Measurements from ENCODE around the gene AKAP13. TPM values are rescaled to one million over a fixed set of nuclear protein-coding genes. Genes with fewer than 3 reads are reported as not detected.
"Not testable (repeated sequence)": the region's sequence is repeated elsewhere in the genome, so short reads cannot be mapped to it uniquely, and the experiment has no call there.

AKAP13 gene
- total RNA-seq, 1 donor from 2014 or later: 112 TPM

- DNase-seq (ENCODE audit: extremely low read depth, low read depth, low spot score): no peak
These were observed 203.0 kb downstream of the AKAP13 start for GRCh38 chr15:85583442-85583841.

GRCh38 chr15:85583923-85584390, 203.6 kb downstream of the AKAP13 start:
- no peak for DNase-seq (ENCODE audit: extremely low read depth, low read depth, low spot score)

- no peak for DNase-seq (ENCODE audit: extremely low read depth, low read depth, low spot score)
These were observed 204.5 kb downstream of the AKAP13 start for GRCh38 chr15:85584872-85585271.

- not testable (repeated sequence) for DNase-seq (ENCODE audit: extremely low read depth, low read depth, low spot score)
These were observed 205.8 kb downstream of the AKAP13 start for GRCh38 chr15:85586196-85586595.

- no peak for DNase-seq (ENCODE audit: extremely low read depth, low read depth, low spot score)
These were observed 207.5 kb downstream of the AKAP13 start for GRCh38 chr15:85587707-85588411.

- DNase-seq (ENCODE audit: extremely low read depth, low read depth, low spot score): no peak
These were observed 208.3 kb downstream of the AKAP13 start for GRCh38 chr15:85588677-85589076.

- no peak for DNase-seq (ENCODE audit: extremely low read depth, low read depth, low spot score)
These were observed 209.4 kb downstream of the AKAP13 start for GRCh38 chr15:85589851-85590250.

GRCh38 chr15:85591622-85592021, 211.2 kb downstream of the AKAP13 start:
- DNase-seq (ENCODE audit: extremely low read depth, low read depth, low spot score): no peak

- no peak for DNase-seq (ENCODE audit: extremely low read depth, low read depth, low spot score)
These were observed 211.7 kb downstream of the AKAP13 start for GRCh38 chr15:85592148-85592547.

GRCh38 chr15:85593809-85594445, 213.5 kb downstream of the AKAP13 start:
- no peak for DNase-seq (ENCODE audit: extremely low read depth, low read depth, low spot score)

- no peak for DNase-seq (ENCODE audit: extremely low read depth, low read depth, low spot score)
These were observed 215.6 kb downstream of the AKAP13 start for GRCh38 chr15:85595804-85596536.

GRCh38 chr15:85597155-85597815, 216.9 kb downstream of the AKAP13 start:
- no peak for DNase-seq (ENCODE audit: extremely low read depth, low read depth, low spot score)

GRCh38 chr15:85598219-85598618, 217.8 kb downstream of the AKAP13 start:
- no peak for DNase-seq (ENCODE audit: extremely low read depth, low read depth, low spot score)

- DNase-seq (ENCODE audit: extremely low read depth, low read depth, low spot score): no peak
These were observed 218.5 kb downstream of the AKAP13 start for GRCh38 chr15:85598718-85599398.

GRCh38 chr15:85600001-85600400, 219.6 kb downstream of the AKAP13 start:
- DNase-seq (ENCODE audit: extremely low read depth, low read depth, low spot score): no peak

- DNase-seq (ENCODE audit: extremely low read depth, low read depth, low spot score): no peak
These were observed 222.8 kb downstream of the AKAP13 start for GRCh38 chr15:85603160-85603559.

- DNase-seq (ENCODE audit: extremely low read depth, low read depth, low spot score): no peak
These were observed 223.3 kb downstream of the AKAP13 start for GRCh38 chr15:85603703-85604102.

- DNase-seq (ENCODE audit: extremely low read depth, low read depth, low spot score): no peak
These were observed 223.8 kb downstream of the AKAP13 start for GRCh38 chr15:85604194-85604593.

- DNase-seq (ENCODE audit: extremely low read depth, low read depth, low spot score): no peak
These were observed 226.3 kb downstream of the AKAP13 start for GRCh38 chr15:85606738-85607137.

- DNase-seq (ENCODE audit: extremely low read depth, low read depth, low spot score): no peak
These were observed 226.9 kb downstream of the AKAP13 start for GRCh38 chr15:85607141-85607806.
